Stimulated activated naive CD8-positive, alpha-beta T cell treated with anti-CD3 and anti-CD28 coated beads, Interleukin-15, amount 100 ng/mL, for 72 hours (primary cell): ENCODE data around the gene IL1RAPL2.

Source experiments
- ATAC-seq: fragments of 150-1000 bp; cut with Tn5 transposase; 2 replicates; pipeline ENCODE4 v1.10.0; 2021; ENCODE audit warnings: mild to moderate bottlenecking, moderate library complexity
- DNase-seq, 2 donors: peaks; one replicate each; pipeline ENCODE4 v3.0.0; 2021 to 2022
- H3K27ac Mint-ChIP-seq, 2 donors: one replicate each; pipeline ENCODE4 v1.8.0; 2022; ENCODE audit warnings: mild to moderate bottlenecking in 2 of 2, mixed read lengths in 2 of 2, moderate library complexity in 2 of 2
- H3K27me3 Mint-ChIP-seq: one replicate; pipeline ENCODE4 v1.8.0; 2022; ENCODE audit warnings: mixed read lengths
- H3K4me1 Mint-ChIP-seq: one replicate; pipeline ENCODE4 v1.8.0; 2022; ENCODE audit warnings: mild to moderate bottlenecking, mixed read lengths
- H3K4me3 Mint-ChIP-seq, 2 donors: one replicate each; pipeline ENCODE4 v1.8.0; 2022; ENCODE audit warnings: mild to moderate bottlenecking in 2 of 2, mixed read lengths in 2 of 2, moderate library complexity in 1 of 2
- H3K9me3 Mint-ChIP-seq, 2 donors: one replicate each; pipeline ENCODE4 v1.8.0; 2022; ENCODE audit warnings: mixed read lengths in 2 of 2

The IL1RAPL2 gene

GRCh38 chrX:105483011-105483410 is 917.0 kb downstream of the IL1RAPL2 start:
- Mint-ChIP-seq H3K4me3 (no peak overlapping the region), H3K27ac (no peak overlapping the region), H3K4me1 (no peaks in the 10 kb centered on the region), H3K27me3 (no peaks in the 10 kb centered on the region), H3K9me3 (peaks cover 7 to 8% of the 10 kb centered on the region in 2 donors)
- no peak for DNase-seq
- ATAC-seq: no peak

GRCh38 chrX:105488716-105489115 is 922.7 kb downstream of the IL1RAPL2 start:
- Mint-ChIP-seq H3K4me1 (no peaks in the 10 kb centered on the region), H3K27ac (no peak overlapping the region), H3K9me3 (no peaks in the 10 kb centered on the region), H3K27me3 (no peaks in the 10 kb centered on the region), H3K4me3 (no peak overlapping the region)
- DNase-seq: no peak
- ATAC-seq: no peak

- ATAC-seq (no peak), DNase-seq (no peak)
- Mint-ChIP-seq H3K4me3 (no peak overlapping the region), H3K27ac (no peak overlapping the region), H3K9me3 (no peaks in the 10 kb centered on the region), H3K4me1 (no peaks in the 10 kb centered on the region), H3K27me3 (no peaks in the 10 kb centered on the region)
Measured at GRCh38 chrX:105495376-105495775, 929.4 kb downstream of the IL1RAPL2 start.

GRCh38 chrX:105502336-105502735 is 936.3 kb downstream of the IL1RAPL2 start:
- Mint-ChIP-seq H3K4me3 (no peak overlapping the region), H3K27me3 (no peaks in the 10 kb centered on the region), H3K27ac (no peak overlapping the region), H3K4me1 (no peaks in the 10 kb centered on the region), H3K9me3 (no peaks in the 10 kb centered on the region)
- DNase-seq (no peak), ATAC-seq (no peak)

- Mint-ChIP-seq H3K9me3 (no peaks in the 10 kb centered on the region), H3K27me3 (no peaks in the 10 kb centered on the region), H3K27ac (no peak overlapping the region), H3K4me1 (no peaks in the 10 kb centered on the region), H3K4me3 (no peak overlapping the region)
- no peak for ATAC-seq
- DNase-seq: no peak
Measured at GRCh38 chrX:105515561-105515960, 949.6 kb downstream of the IL1RAPL2 start.

- Mint-ChIP-seq H3K27me3 (no peaks in the 10 kb centered on the region), H3K27ac (no peak overlapping the region), H3K4me3 (no peak overlapping the region), H3K9me3 (no peaks in the 10 kb centered on the region), H3K4me1 (no peaks in the 10 kb centered on the region)
- no peak for ATAC-seq
- DNase-seq: no peak
Measured at GRCh38 chrX:105526431-105526830, 960.4 kb downstream of the IL1RAPL2 start.

GRCh38 chrX:105527759-105528158 is 961.8 kb downstream of the IL1RAPL2 start:
- H3K4me3 Mint-ChIP-seq: no peak overlapping the region
- no peak overlapping the region for H3K27ac Mint-ChIP-seq
- H3K9me3 Mint-ChIP-seq: no peaks in the 10 kb centered on the region
- no peak for DNase-seq
- H3K27me3 Mint-ChIP-seq: no peaks in the 10 kb centered on the region
- no peaks in the 10 kb centered on the region for H3K4me1 Mint-ChIP-seq
- no peak for ATAC-seq

GRCh38 chrX:105533951-105534350 is 968.0 kb downstream of the IL1RAPL2 start:
- Mint-ChIP-seq H3K9me3 (no peaks in the 10 kb centered on the region), H3K27ac (no peak overlapping the region), H3K4me3 (no peak overlapping the region), H3K27me3 (no peaks in the 10 kb centered on the region), H3K4me1 (no peaks in the 10 kb centered on the region)
- ATAC-seq (no peak), DNase-seq (no peak)

- Mint-ChIP-seq H3K4me3 (no peak overlapping the region), H3K27ac (no peak overlapping the region), H3K9me3 (peaks cover 0 to 7% of the 10 kb centered on the region in 2 donors), H3K27me3 (no peaks in the 10 kb centered on the region), H3K4me1 (no peaks in the 10 kb centered on the region)
- no peak for DNase-seq
- no peak for ATAC-seq
Measured at GRCh38 chrX:105543283-105543682, 977.3 kb downstream of the IL1RAPL2 start.

GRCh38 chrX:105550043-105550663 is 984.2 kb downstream of the IL1RAPL2 start:
- no peak overlapping the region for H3K27ac Mint-ChIP-seq
- no peaks in the 10 kb centered on the region for H3K27me3 Mint-ChIP-seq
- ATAC-seq: no peak

GRCh38 chrX:105552395-105552794 is 986.4 kb downstream of the IL1RAPL2 start:
- Mint-ChIP-seq H3K27ac (no peak overlapping the region), H3K4me3 (no peak overlapping the region), H3K4me1 (no peaks in the 10 kb centered on the region), H3K27me3 (no peaks in the 10 kb centered on the region), H3K9me3 (no peaks in the 10 kb centered on the region)
- ATAC-seq (no peak), DNase-seq (no peak)

More at GRCh38 chrX:105550043-105550663, 984.2 kb downstream of the IL1RAPL2 start:
- no peak for DNase-seq
- Mint-ChIP-seq H3K9me3 (no peaks in the 10 kb centered on the region), H3K4me3 (no peak overlapping the region), H3K4me1 (no peaks in the 10 kb centered on the region)

GRCh38 chrX:105553118-105553517 is 987.1 kb downstream of the IL1RAPL2 start:
- Mint-ChIP-seq H3K9me3 (no peaks in the 10 kb centered on the region), H3K27me3 (no peaks in the 10 kb centered on the region), H3K4me3 (no peak overlapping the region), H3K4me1 (no peaks in the 10 kb centered on the region), H3K27ac (no peak overlapping the region)
- no peak for ATAC-seq
- DNase-seq: no peak

- H3K4me3 Mint-ChIP-seq: no peak overlapping the region
- no peak for DNase-seq
- no peaks in the 10 kb centered on the region for H3K27me3 Mint-ChIP-seq
- peaks cover 0 to 9% of the 10 kb centered on the region in 2 donors for H3K9me3 Mint-ChIP-seq
- H3K4me1 Mint-ChIP-seq: no peaks in the 10 kb centered on the region
- H3K27ac Mint-ChIP-seq: no peak overlapping the region
- ATAC-seq: no peak
Measured at GRCh38 chrX:105564501-105564900, 998.5 kb downstream of the IL1RAPL2 start.

GRCh38 chrX:105565856-105566255 is 999.9 kb downstream of the IL1RAPL2 start:
- no peak for ATAC-seq
- Mint-ChIP-seq H3K27ac (no peak overlapping the region), H3K9me3 (peaks cover 0 to 9% of the 10 kb centered on the region in 2 donors), H3K27me3 (no peaks in the 10 kb centered on the region), H3K4me3 (no peak overlapping the region), H3K4me1 (no peaks in the 10 kb centered on the region)
- no peak for DNase-seq

GRCh38 chrX:105567082-105567481 is 1001.1 kb downstream of the IL1RAPL2 start:
- ATAC-seq: no peak
- no peak overlapping the region for H3K27ac Mint-ChIP-seq
- no peak for DNase-seq
- no peaks in the 10 kb centered on the region for H3K27me3 Mint-ChIP-seq
- peaks cover 0 to 9% of the 10 kb centered on the region in 2 donors for H3K9me3 Mint-ChIP-seq
- no peaks in the 10 kb centered on the region for H3K4me1 Mint-ChIP-seq
- no peak overlapping the region for H3K4me3 Mint-ChIP-seq

GRCh38 chrX:105608745-105609144 is 1042.7 kb downstream of the IL1RAPL2 start:
- ATAC-seq: no peak
- H3K9me3 Mint-ChIP-seq: no peaks in the 10 kb centered on the region
- no peak overlapping the region for H3K4me3 Mint-ChIP-seq
- DNase-seq: no peak
- H3K4me1 Mint-ChIP-seq: no peaks in the 10 kb centered on the region
- no peak overlapping the region for H3K27ac Mint-ChIP-seq
- H3K27me3 Mint-ChIP-seq: no peaks in the 10 kb centered on the region

- DNase-seq: no peak
- Mint-ChIP-seq H3K27me3 (no peaks in the 10 kb centered on the region), H3K4me1 (no peaks in the 10 kb centered on the region), H3K27ac (no peak overlapping the region), H3K9me3 (no peaks in the 10 kb centered on the region), H3K4me3 (no peak overlapping the region)
- no peak for ATAC-seq
Measured at GRCh38 chrX:105609530-105609929, 1043.5 kb downstream of the IL1RAPL2 start.
